Measurements from ENCODE around the gene ABCA10.

ABCA10 gene

GRCh38 chr17:69188796-69189195, 39.8 kb downstream of the ABCA10 start:
- Histone ChIP-seq H2BK5ac (ENCODE audit: low read depth, low read length, poor library complexity) (no peak overlapping the region), H3K4ac (ENCODE audit: low read depth, low read length) (no peak overlapping the region), H4K91ac (ENCODE audit: low read depth, low read length) (no peak overlapping the region), H3K23ac (ENCODE audit: low read length) (no peak overlapping the region), H2BK120ac (ENCODE audit: insufficient read depth, low read length, poor library complexity) (no peak overlapping the region), H4K8ac (ENCODE audit: low read depth, low read length) (no peak overlapping the region), H3K27me3 (ENCODE audit: insufficient read depth, low read length) (no peaks in the 10 kb centered on the region), H3K4me2 (ENCODE audit: low read length) (no peak overlapping the region), H3K79me2 (ENCODE audit: control insufficient read depth, insufficient read depth, low read length, poor library complexity) (no peaks in the 10 kb centered on the region), H3K18ac (ENCODE audit: low read length) (no peak overlapping the region), H2AK5ac (ENCODE audit: low read length) (no peak overlapping the region), H3K4me3 (ENCODE audit: low read depth, low read length) (no peak overlapping the region), H2BK12ac (ENCODE audit: low read length) (no peak overlapping the region), H3K4me1 (ENCODE audit: control insufficient read depth in 1 of 2, insufficient read depth in 2 of 2, low read length in 2 of 2) (no peaks in the 10 kb centered on the region), H3K14ac (ENCODE audit: low read length) (no peak overlapping the region), H3K9ac (ENCODE audit: low read length) (no peak overlapping the region), H3K27ac (ENCODE audit: low read depth, low read length) (no peak overlapping the region), H3K79me1 (ENCODE audit: low read length) (no peaks in the 10 kb centered on the region), H3K36me3 (ENCODE audit: control insufficient read depth in 1 of 2, insufficient read depth in 2 of 2, low read length in 2 of 2) (no peaks in the 10 kb centered on the region), H2AFZ (ENCODE audit: insufficient read depth, low read length, poor library complexity) (no peak overlapping the region), H3K9me3 (ENCODE audit: insufficient read depth, low read depth, low read length) (no peaks in the 10 kb centered on the region), H4K12ac (ENCODE audit: low read depth, low read length) (no peak overlapping the region)
- WGBS (ENCODE audit: extremely low coverage, insufficient coverage, insufficient read length) = no CpG with 5 or more reads among the region's 2 CpGs
- no peak for DNase-seq

- H3K27me3 ChIP-seq (ENCODE audit: insufficient read depth, low read length) = no peaks in the 10 kb centered on the region
- no peak overlapping the region for H3K9ac ChIP-seq (ENCODE audit: low read length)
- H3K27ac ChIP-seq (ENCODE audit: low read depth, low read length) = no peak overlapping the region
- DNase-seq = no peak
- no peak overlapping the region for H2BK5ac ChIP-seq (ENCODE audit: low read depth, low read length, poor library complexity)
- no peaks in the 10 kb centered on the region for H3K4me1 ChIP-seq (ENCODE audit: control insufficient read depth in 1 of 2, insufficient read depth in 2 of 2, low read length in 2 of 2)
- H3K9me3 ChIP-seq (ENCODE audit: insufficient read depth, low read depth, low read length) = no peaks in the 10 kb centered on the region
- H3K4ac ChIP-seq (ENCODE audit: low read depth, low read length) = no peak overlapping the region
- no peak overlapping the region for H2BK120ac ChIP-seq (ENCODE audit: insufficient read depth, low read length, poor library complexity)
- WGBS (ENCODE audit: extremely low coverage, insufficient coverage, insufficient read length) = no CpG with 5 or more reads among the region's 1 CpG
- no peak overlapping the region for H3K14ac ChIP-seq (ENCODE audit: low read length)
- no peaks in the 10 kb centered on the region for H3K36me3 ChIP-seq (ENCODE audit: control insufficient read depth in 1 of 2, insufficient read depth in 2 of 2, low read length in 2 of 2)
- H3K79me1 ChIP-seq (ENCODE audit: low read length) = no peaks in the 10 kb centered on the region
- H3K79me2 ChIP-seq (ENCODE audit: control insufficient read depth, insufficient read depth, low read length, poor library complexity) = no peaks in the 10 kb centered on the region
- no peak overlapping the region for H4K12ac ChIP-seq (ENCODE audit: low read depth, low read length)
- H3K18ac ChIP-seq (ENCODE audit: low read length) = no peak overlapping the region
- H4K91ac ChIP-seq (ENCODE audit: low read depth, low read length) = no peak overlapping the region
- no peak overlapping the region for H2BK12ac ChIP-seq (ENCODE audit: low read length)
- H3K23ac ChIP-seq (ENCODE audit: low read length) = no peak overlapping the region
- H3K4me3 ChIP-seq (ENCODE audit: low read depth, low read length) = no peak overlapping the region
- no peak overlapping the region for H3K4me2 ChIP-seq (ENCODE audit: low read length)
- no peak overlapping the region for H2AK5ac ChIP-seq (ENCODE audit: low read length)
- H2AFZ ChIP-seq (ENCODE audit: insufficient read depth, low read length, poor library complexity) = no peak overlapping the region
- H4K8ac ChIP-seq (ENCODE audit: low read depth, low read length) = no peak overlapping the region
Observed at GRCh38 chr17:69188064-69188463, 40.6 kb downstream of the ABCA10 start.

- H4K91ac ChIP-seq (ENCODE audit: low read depth, low read length) = no peak overlapping the region
- no peak overlapping the region for H3K23ac ChIP-seq (ENCODE audit: low read length)
- H3K9ac ChIP-seq (ENCODE audit: low read length) = no peak overlapping the region
- no peak overlapping the region for H2BK5ac ChIP-seq (ENCODE audit: low read depth, low read length, poor library complexity)
- no peaks in the 10 kb centered on the region for H3K4me1 ChIP-seq (ENCODE audit: control insufficient read depth in 1 of 2, insufficient read depth in 2 of 2, low read length in 2 of 2)
- no peak overlapping the region for H3K27ac ChIP-seq (ENCODE audit: low read depth, low read length)
- no peaks in the 10 kb centered on the region for H3K9me3 ChIP-seq (ENCODE audit: insufficient read depth, low read depth, low read length)
- no peak overlapping the region for H3K4me3 ChIP-seq (ENCODE audit: low read depth, low read length)
- H3K14ac ChIP-seq (ENCODE audit: low read length) = no peak overlapping the region
- H3K79me2 ChIP-seq (ENCODE audit: control insufficient read depth, insufficient read depth, low read length, poor library complexity) = no peaks in the 10 kb centered on the region
- H4K12ac ChIP-seq (ENCODE audit: low read depth, low read length) = no peak overlapping the region
- no peak overlapping the region for H2AFZ ChIP-seq (ENCODE audit: insufficient read depth, low read length, poor library complexity)
- no peaks in the 10 kb centered on the region for H3K27me3 ChIP-seq (ENCODE audit: insufficient read depth, low read length)
- H3K36me3 ChIP-seq (ENCODE audit: control insufficient read depth in 1 of 2, insufficient read depth in 2 of 2, low read length in 2 of 2) = no peaks in the 10 kb centered on the region
- H2BK12ac ChIP-seq (ENCODE audit: low read length) = no peak overlapping the region
- no peak for DNase-seq
- no peak overlapping the region for H3K4me2 ChIP-seq (ENCODE audit: low read length)
- H3K79me1 ChIP-seq (ENCODE audit: low read length) = no peaks in the 10 kb centered on the region
- no peak overlapping the region for H3K18ac ChIP-seq (ENCODE audit: low read length)
- H4K8ac ChIP-seq (ENCODE audit: low read depth, low read length) = no peak overlapping the region
- no peak overlapping the region for H2BK120ac ChIP-seq (ENCODE audit: insufficient read depth, low read length, poor library complexity)
- H3K4ac ChIP-seq (ENCODE audit: low read depth, low read length) = no peak overlapping the region
- no peak overlapping the region for H2AK5ac ChIP-seq (ENCODE audit: low read length)
Observed at GRCh38 chr17:69187294-69187693, 41.3 kb downstream of the ABCA10 start.

GRCh38 chr17:69179227-69179952, 49.2 kb downstream of the ABCA10 start:
- H3K23ac ChIP-seq (ENCODE audit: low read length) = no peak overlapping the region
- no peaks in the 10 kb centered on the region for H3K36me3 ChIP-seq (ENCODE audit: control insufficient read depth in 1 of 2, insufficient read depth in 2 of 2, low read length in 2 of 2)
- H3K4ac ChIP-seq (ENCODE audit: low read depth, low read length) = no peak overlapping the region
- no CpG with 5 or more reads among the region's 4 CpGs for WGBS (ENCODE audit: extremely low coverage, insufficient coverage, insufficient read length)
- no peak overlapping the region for H3K9ac ChIP-seq (ENCODE audit: low read length)
- no peaks in the 10 kb centered on the region for H3K79me2 ChIP-seq (ENCODE audit: control insufficient read depth, insufficient read depth, low read length, poor library complexity)
- H2AK5ac ChIP-seq (ENCODE audit: low read length) = no peak overlapping the region
- no peak overlapping the region for H2BK12ac ChIP-seq (ENCODE audit: low read length)
- H3K4me3 ChIP-seq (ENCODE audit: low read depth, low read length) = no peak overlapping the region
- H4K8ac ChIP-seq (ENCODE audit: low read depth, low read length) = no peak overlapping the region
- no peaks in the 10 kb centered on the region for H3K4me1 ChIP-seq (ENCODE audit: control insufficient read depth in 1 of 2, insufficient read depth in 2 of 2, low read length in 2 of 2)
- no peaks in the 10 kb centered on the region for H3K27me3 ChIP-seq (ENCODE audit: insufficient read depth, low read length)
- H3K9me3 ChIP-seq (ENCODE audit: insufficient read depth, low read depth, low read length) = no peaks in the 10 kb centered on the region
- no peak overlapping the region for H4K91ac ChIP-seq (ENCODE audit: low read depth, low read length)
- DNase-seq = peak; percentile 0 to 17
- no peak overlapping the region for H3K4me2 ChIP-seq (ENCODE audit: low read length)
- H2AFZ ChIP-seq (ENCODE audit: insufficient read depth, low read length, poor library complexity) = no peak overlapping the region
- no peaks in the 10 kb centered on the region for H3K79me1 ChIP-seq (ENCODE audit: low read length)
- no peak overlapping the region for H3K27ac ChIP-seq (ENCODE audit: low read depth, low read length)
- H2BK5ac ChIP-seq (ENCODE audit: low read depth, low read length, poor library complexity) = no peak overlapping the region
- H2BK120ac ChIP-seq (ENCODE audit: insufficient read depth, low read length, poor library complexity) = no peak overlapping the region
- H4K12ac ChIP-seq (ENCODE audit: low read depth, low read length) = no peak overlapping the region
- no peak overlapping the region for H3K14ac ChIP-seq (ENCODE audit: low read length)
- H3K18ac ChIP-seq (ENCODE audit: low read length) = no peak overlapping the region
